GM18951 (cell line): ENCODE results near the gene DDX42.

Source experiments
- POLR2A ChIP-seq: IDR thresholded peaks from 4 replicates; pipeline ENCODE4 v1.6.1; 2011; ENCODE audit warnings: mild to moderate bottlenecking; ENCODE audit not compliant: insufficient read length, insufficient read depth; ENCODE audit errors: extremely low read depth
- in situ Hi-C: fragments of 300-500 bp; cut with MboI; formaldehyde crosslinking; loops from one replicate; pipeline ENCODE4 v1.12.0; 2022; ENCODE audit warnings: low sequenced_read_pairs, mixed read lengths, inconsistent platforms; ENCODE audit not compliant: unreplicated experiment

DDX42 gene

GRCh38 chr17:63821804-63822203 is 47.8 kb downstream of the DDX42 start:
- in situ Hi-C loops: no loop called here
- TF ChIP-seq POLR2A: no peak

GRCh38 chr17:63822537-63822936 is 48.6 kb downstream of the DDX42 start:
- TF ChIP-seq POLR2A: no peak
- in situ Hi-C loops: no loop called here

- TF ChIP-seq POLR2A: no peak
- in situ Hi-C loops: no loop called here
Observed at GRCh38 chr17:63823659-63824331, 49.8 kb downstream of the DDX42 start.

GRCh38 chr17:63824362-63824761 is 50.4 kb downstream of the DDX42 start:
- in situ Hi-C loops: no loop called here
- TF ChIP-seq POLR2A: no peak

GRCh38 chr17:63826468-63827001 is 52.6 kb downstream of the DDX42 start:
- TF ChIP-seq POLR2A: no peak
- in situ Hi-C loops: no loop called here

GRCh38 chr17:63827002-63827800 is 53.2 kb downstream of the DDX42 start, which contains the start of the genes FTSJ3 and PSMC5:
Gene FTSJ3, minus strand, starts transcription at chr17:63827663. Its CDS starts 761 bp downstream, at chr17:63826902.
Gene PSMC5, plus strand, starts transcription at chr17:63827431. Its CDS starts 60 bp downstream, at chr17:63827491.
- peak; percentile 96 for TF ChIP-seq POLR2A
- in situ Hi-C loops: no loop called here

GRCh38 chr17:63827801-63828221 is 53.8 kb downstream of the DDX42 start:
- in situ Hi-C loops: no loop called here
- TF ChIP-seq POLR2A: no peak

GRCh38 chr17:63828936-63829335 is 55.0 kb downstream of the DDX42 start:
- in situ Hi-C loops: no loop called here

GRCh38 chr17:63830278-63830677 is 56.3 kb downstream of the DDX42 start:
- in situ Hi-C loops: no loop called here
- no peak for TF ChIP-seq POLR2A

More at GRCh38 chr17:63828936-63829335, 55.0 kb downstream of the DDX42 start:
- TF ChIP-seq POLR2A: no peak

GRCh38 chr17:63830904-63831491 is 57.0 kb downstream of the DDX42 start:
- TF ChIP-seq POLR2A: no peak
- in situ Hi-C loops: no loop called here

- no peak for TF ChIP-seq POLR2A
Observed at GRCh38 chr17:63831505-63831904, 57.5 kb downstream of the DDX42 start.

GRCh38 chr17:63832014-63832413 is 58.0 kb downstream of the DDX42 start:
- in situ Hi-C loops: no loop called here
- TF ChIP-seq POLR2A: no peak

More at GRCh38 chr17:63831505-63831904, 57.5 kb downstream of the DDX42 start:
- in situ Hi-C loops: no loop called here

GRCh38 chr17:63832455-63832854 is 58.5 kb downstream of the DDX42 start:
- TF ChIP-seq POLR2A: no peak
- in situ Hi-C loops: no loop called here
